Skeletal muscle tissue (tissue), 5 donors: ENCODE results near the gene ATP8B2. TPM values are rescaled to one million over a fixed set of nuclear protein-coding genes. Genes with fewer than 3 reads are reported as not detected.

ENCODE experiments used
- H3K27ac ChIP-seq: one replicate; pipeline ENCODE4 v1.7.0; 2013; ENCODE audit warnings: mild to moderate bottlenecking, low read depth, low read length, inconsistent platforms
- H3K27me3 ChIP-seq, 3 donors: one replicate each; pipeline ENCODE4 v1.7.0; 2013; ENCODE audit warnings: low read length in 3 of 3; ENCODE audit not compliant: control insufficient read depth in 3 of 3, insufficient read depth in 3 of 3
- H3K36me3 ChIP-seq, 3 donors: one replicate each; pipeline ENCODE4 v1.7.0; 2013; ENCODE audit warnings: low read length in 3 of 3; ENCODE audit not compliant: control insufficient read depth in 3 of 3, insufficient read depth in 3 of 3
- H3K4me1 ChIP-seq, 3 donors: one replicate each; pipeline ENCODE4 v1.7.0; 2013; ENCODE audit warnings: low read length in 3 of 3, mild to moderate bottlenecking in 3 of 3; ENCODE audit not compliant: control insufficient read depth in 3 of 3, insufficient read depth in 3 of 3
- H3K4me3 ChIP-seq, 3 donors: one replicate each; pipeline ENCODE4 v1.7.0; 2013; ENCODE audit warnings: low read length in 3 of 3
- H3K9ac ChIP-seq, 3 donors: one replicate each; pipeline ENCODE4 v1.7.0; 2013; ENCODE audit warnings: low read length in 3 of 3, mild to moderate bottlenecking in 3 of 3, moderate library complexity in 2 of 3, low read depth in 1 of 3
- H3K9me3 ChIP-seq, 3 donors: one replicate each; pipeline ENCODE4 v1.7.0; 2013; ENCODE audit warnings: low read length in 3 of 3; ENCODE audit not compliant: control insufficient read depth in 3 of 3
- small RNA-seq: library from RNA; depleted of rRNA; stranded (forward); fragments of <200 nt; gene quantifications from one replicate; pipeline ENCODE3, GENCODE V24; 2014
- total RNA-seq: library from RNA; depleted of rRNA; stranded (reverse); fragments of >200 nt; gene quantifications from one replicate; pipeline ENCODE4 v1.2.3, GENCODE V29; 2014
- donor health status: Osteomylitis.

The ATP8B2 gene
- total RNA-seq, 1 donor from 2014 or later: 23.0 TPM

- no peaks in the 10 kb centered on the region for H3K4me1 ChIP-seq
- no peaks in the 10 kb centered on the region for H3K9me3 ChIP-seq
- H3K27ac ChIP-seq: no peak overlapping the region
- H3K9ac ChIP-seq: no peak overlapping the region
- H3K36me3 ChIP-seq: no peaks in the 10 kb centered on the region
- no peak overlapping the region for H3K4me3 ChIP-seq
- no peaks in the 10 kb centered on the region for H3K27me3 ChIP-seq
Measured at GRCh38 chr1:154391086-154391770, 65.9 kb downstream of the ATP8B2 start.

- H3K27me3 ChIP-seq: no peaks in the 10 kb centered on the region
- no peak overlapping the region for H3K9ac ChIP-seq
- no peaks in the 10 kb centered on the region for H3K9me3 ChIP-seq
- no peak overlapping the region for H3K4me3 ChIP-seq
- H3K27ac ChIP-seq: no peak overlapping the region
- no peaks in the 10 kb centered on the region for H3K36me3 ChIP-seq
- H3K4me1 ChIP-seq: no peaks in the 10 kb centered on the region
Measured at GRCh38 chr1:154398141-154398540, 72.8 kb downstream of the ATP8B2 start.

- no peaks in the 10 kb centered on the region for H3K27me3 ChIP-seq
- no peak overlapping the region for H3K9ac ChIP-seq
Measured at GRCh38 chr1:154398678-154399077, 73.4 kb downstream of the ATP8B2 start.

GRCh38 chr1:154400381-154400801 is 75.1 kb downstream of the ATP8B2 start:
- H3K9me3 ChIP-seq: no peaks in the 10 kb centered on the region
- no peak overlapping the region for H3K4me3 ChIP-seq
- no peak overlapping the region for H3K27ac ChIP-seq
- peaks cover 6 to 8% (median 6%) of the 10 kb centered on the region in 3 donors for H3K4me1 ChIP-seq
- H3K9ac ChIP-seq: no peak overlapping the region
- H3K27me3 ChIP-seq: no peaks in the 10 kb centered on the region
- no peaks in the 10 kb centered on the region for H3K36me3 ChIP-seq

More at GRCh38 chr1:154398678-154399077, 73.4 kb downstream of the ATP8B2 start:
- Histone ChIP-seq H3K4me1 (no peaks in the 10 kb centered on the region), H3K4me3 (no peak overlapping the region), H3K36me3 (no peaks in the 10 kb centered on the region), H3K9me3 (no peaks in the 10 kb centered on the region), H3K27ac (no peak overlapping the region)

Small RNA genes within 50 kb of the gene (small RNA-seq; reads per million reads assigned to genes)
- gene RF00273 (not detected), gene RNU6-121P (not detected), gene RNU6-239P (not detected), gene RNU7-57P (not detected)

Other genes with a start within 250 kb of the ATP8B2 start
- under 0.01 TPM for gene NUP210L, start 170.5 kb upstream of the ATP8B2 start, total RNA-seq
- 202 TPM for gene TPM3, start 133.4 kb upstream of the ATP8B2 start, total RNA-seq
- not detected for gene CFAP141, start 119.2 kb upstream of the ATP8B2 start, total RNA-seq
- 37.1 TPM for gene UBAP2L, start 104.6 kb upstream of the ATP8B2 start, total RNA-seq
- gene HAX1, start 52.9 kb upstream of the ATP8B2 start, total RNA-seq: 98.6 TPM
- gene AQP10, start 4.4 kb upstream of the ATP8B2 start, total RNA-seq: not detected
- gene IL6R, start 79.8 kb downstream of the ATP8B2 start, total RNA-seq: 5.2 TPM
- 1.0 TPM for gene TDRD10, start 176.7 kb downstream of the ATP8B2 start, total RNA-seq
- gene SHE, start 176.9 kb downstream of the ATP8B2 start, total RNA-seq: 8.4 TPM
- 15.1 TPM for gene UBE2Q1, start 233.1 kb downstream of the ATP8B2 start, total RNA-seq
- gene CHRNB2, start 242.3 kb downstream of the ATP8B2 start, total RNA-seq: under 0.01 TPM